Nephron (organoid): ENCODE data around the gene COL6A1.

Experiments used
- H3K27ac Mint-ChIP-seq, 3 experiments: 2 replicates each; pipeline ENCODE4 v1.8.0; 2020; ENCODE audit warnings: mixed read lengths in 3 of 3, mild to moderate bottlenecking in 2 of 3, moderate library complexity in 1 of 3
- H3K27me3 Mint-ChIP-seq: 2 replicates; pipeline ENCODE4 v1.8.0; 2021; ENCODE audit warnings: low read depth, mild to moderate bottlenecking, moderate library complexity, mixed read lengths
- H3K36me3 Mint-ChIP-seq: 2 replicates; pipeline ENCODE4 v1.8.0; 2020; ENCODE audit warnings: low read depth, mixed read lengths
- H3K4me1 Mint-ChIP-seq: 2 replicates; pipeline ENCODE4 v1.8.0; 2020; ENCODE audit warnings: mixed read lengths
- H3K4me3 Mint-ChIP-seq, 3 experiments: 2 replicates each; pipeline ENCODE4 v1.8.0; 2020; ENCODE audit warnings: mild to moderate bottlenecking in 3 of 3, mixed read lengths in 3 of 3, moderate library complexity in 2 of 3
- H3K9me3 Mint-ChIP-seq: 2 replicates; pipeline ENCODE4 v1.8.0; 2020; ENCODE audit warnings: mixed read lengths
- TF ChIP-seq, protein P1 (sequence below), 3 experiments: fragments of 200-600 bp; sonication (generic); IDR thresholded peaks; one replicate each; pipeline ENCODE4 v1.5.0; 2021; ENCODE audit warnings: antibody characterized with exemption in 3 of 3; ENCODE audit not compliant: unreplicated experiment in 3 of 3

Gene COL6A1

DNA sequence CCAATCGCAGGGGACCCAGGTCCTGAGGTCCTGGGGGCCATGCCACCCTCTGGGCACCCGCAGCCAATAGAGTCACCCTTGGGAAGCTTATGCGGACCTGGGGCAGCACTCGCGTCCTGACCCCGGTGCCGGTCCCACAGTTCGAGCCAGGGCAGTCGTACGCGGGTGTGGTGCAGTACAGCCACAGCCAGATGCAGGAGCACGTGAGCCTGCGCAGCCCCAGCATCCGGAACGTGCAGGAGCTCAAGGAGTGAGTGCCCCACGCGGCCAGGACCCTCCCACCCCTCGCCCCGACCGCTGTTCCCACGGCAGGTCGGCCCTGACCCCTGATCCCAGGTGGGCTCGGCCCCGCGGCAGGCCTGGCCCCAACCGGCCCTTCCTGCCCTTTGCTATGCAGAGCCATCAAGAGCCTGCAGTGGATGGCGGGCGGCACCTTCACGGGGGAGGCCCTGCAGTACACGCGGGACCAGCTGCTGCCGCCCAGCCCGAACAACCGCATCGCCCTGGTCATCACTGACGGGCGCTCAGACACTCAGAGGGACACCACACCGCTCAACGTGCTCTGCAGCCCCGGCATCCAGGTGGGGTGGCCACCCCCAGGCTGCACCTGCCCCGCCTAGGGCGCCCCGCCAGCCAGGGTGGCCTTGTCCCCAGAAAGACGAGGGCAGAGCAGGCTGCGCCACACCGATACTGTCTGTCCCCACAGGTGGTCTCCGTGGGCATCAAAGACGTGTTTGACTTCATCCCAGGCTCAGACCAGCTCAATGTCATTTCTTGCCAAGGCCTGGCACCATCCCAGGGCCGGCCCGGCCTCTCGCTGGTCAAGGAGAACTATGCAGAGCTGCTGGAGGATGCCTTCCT is 20.5 kb downstream of the COL6A1 start:
- Mint-ChIP-seq H3K4me3 (no peak overlapping the region), H3K4me1 (no peaks in the 10 kb centered on the region), H3K9me3 (peaks cover 2% of the 10 kb centered on the region), H3K27ac (no peak overlapping the region), H3K27me3 (no peaks in the 10 kb centered on the region), H3K36me3 (peaks cover 24% of the 10 kb centered on the region)
- TF ChIP-seq, protein P1, sequence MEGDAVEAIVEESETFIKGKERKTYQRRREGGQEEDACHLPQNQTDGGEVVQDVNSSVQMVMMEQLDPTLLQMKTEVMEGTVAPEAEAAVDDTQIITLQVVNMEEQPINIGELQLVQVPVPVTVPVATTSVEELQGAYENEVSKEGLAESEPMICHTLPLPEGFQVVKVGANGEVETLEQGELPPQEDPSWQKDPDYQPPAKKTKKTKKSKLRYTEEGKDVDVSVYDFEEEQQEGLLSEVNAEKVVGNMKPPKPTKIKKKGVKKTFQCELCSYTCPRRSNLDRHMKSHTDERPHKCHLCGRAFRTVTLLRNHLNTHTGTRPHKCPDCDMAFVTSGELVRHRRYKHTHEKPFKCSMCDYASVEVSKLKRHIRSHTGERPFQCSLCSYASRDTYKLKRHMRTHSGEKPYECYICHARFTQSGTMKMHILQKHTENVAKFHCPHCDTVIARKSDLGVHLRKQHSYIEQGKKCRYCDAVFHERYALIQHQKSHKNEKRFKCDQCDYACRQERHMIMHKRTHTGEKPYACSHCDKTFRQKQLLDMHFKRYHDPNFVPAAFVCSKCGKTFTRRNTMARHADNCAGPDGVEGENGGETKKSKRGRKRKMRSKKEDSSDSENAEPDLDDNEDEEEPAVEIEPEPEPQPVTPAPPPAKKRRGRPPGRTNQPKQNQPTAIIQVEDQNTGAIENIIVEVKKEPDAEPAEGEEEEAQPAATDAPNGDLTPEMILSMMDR (IDR thresholded peaks at IDR 0.05; ENCODE audit: unreplicated experiment in 3 of 3) = no peak

DNA sequence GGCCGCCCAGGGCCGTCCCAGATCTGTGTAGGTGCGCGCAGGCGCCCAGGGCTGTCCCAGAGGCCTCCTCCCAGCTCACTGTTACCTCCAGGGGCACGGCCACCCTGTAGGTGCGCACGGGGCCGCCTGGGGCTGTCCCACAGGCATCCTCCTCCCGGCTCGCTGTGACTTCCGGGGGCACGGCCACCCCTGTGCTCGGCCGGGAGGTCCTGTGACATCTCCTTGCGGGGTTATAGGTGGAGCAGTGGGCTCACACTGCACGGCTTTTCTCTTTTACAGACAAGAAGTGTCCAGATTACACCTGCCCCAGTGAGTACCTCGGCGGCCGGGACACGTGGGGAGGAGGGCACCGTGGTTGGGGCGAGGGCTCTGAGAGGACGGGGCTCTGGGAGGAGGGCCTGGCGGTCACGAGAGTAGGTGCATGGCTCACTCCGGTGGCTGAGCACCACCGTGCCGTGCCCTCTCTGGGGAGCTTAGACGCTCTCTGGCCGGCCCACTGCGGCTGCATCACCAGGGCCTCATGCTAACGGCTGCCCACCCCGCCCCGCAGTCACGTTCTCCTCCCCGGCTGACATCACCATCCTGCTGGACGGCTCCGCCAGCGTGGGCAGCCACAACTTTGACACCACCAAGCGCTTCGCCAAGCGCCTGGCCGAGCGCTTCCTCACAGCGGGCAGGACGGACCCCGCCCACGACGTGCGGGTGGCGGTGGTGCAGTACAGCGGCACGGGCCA is 21.4 kb downstream of the COL6A1 start:
- Mint-ChIP-seq H3K27ac (no peak overlapping the region), H3K4me3 (no peak overlapping the region), H3K36me3 (peaks cover 24% of the 10 kb centered on the region), H3K4me1 (no peaks in the 10 kb centered on the region), H3K27me3 (no peaks in the 10 kb centered on the region), H3K9me3 (peaks cover 2% of the 10 kb centered on the region)
- TF ChIP-seq, protein P1 (IDR thresholded peaks at IDR 0.05; ENCODE audit: unreplicated experiment in 3 of 3) = no peak

DNA sequence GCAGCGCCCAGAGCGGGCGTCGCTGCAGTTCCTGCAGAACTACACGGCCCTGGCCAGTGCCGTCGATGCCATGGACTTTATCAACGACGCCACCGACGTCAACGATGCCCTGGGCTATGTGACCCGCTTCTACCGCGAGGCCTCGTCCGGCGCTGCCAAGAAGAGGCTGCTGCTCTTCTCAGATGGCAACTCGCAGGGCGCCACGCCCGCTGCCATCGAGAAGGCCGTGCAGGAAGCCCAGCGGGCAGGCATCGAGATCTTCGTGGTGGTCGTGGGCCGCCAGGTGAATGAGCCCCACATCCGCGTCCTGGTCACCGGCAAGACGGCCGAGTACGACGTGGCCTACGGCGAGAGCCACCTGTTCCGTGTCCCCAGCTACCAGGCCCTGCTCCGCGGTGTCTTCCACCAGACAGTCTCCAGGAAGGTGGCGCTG is 22.0 kb downstream of the COL6A1 start:
- no peaks in the 10 kb centered on the region for H3K27me3 Mint-ChIP-seq
- H3K9me3 Mint-ChIP-seq = peaks cover 4% of the 10 kb centered on the region
- H3K4me3 Mint-ChIP-seq = no peak overlapping the region
- no peaks in the 10 kb centered on the region for H3K4me1 Mint-ChIP-seq
- H3K27ac Mint-ChIP-seq = no peak overlapping the region
- TF ChIP-seq, protein P1 (IDR thresholded peaks at IDR 0.05; ENCODE audit: unreplicated experiment in 3 of 3) = no peak
- H3K36me3 Mint-ChIP-seq = peaks cover 19% of the 10 kb centered on the region

DNA sequence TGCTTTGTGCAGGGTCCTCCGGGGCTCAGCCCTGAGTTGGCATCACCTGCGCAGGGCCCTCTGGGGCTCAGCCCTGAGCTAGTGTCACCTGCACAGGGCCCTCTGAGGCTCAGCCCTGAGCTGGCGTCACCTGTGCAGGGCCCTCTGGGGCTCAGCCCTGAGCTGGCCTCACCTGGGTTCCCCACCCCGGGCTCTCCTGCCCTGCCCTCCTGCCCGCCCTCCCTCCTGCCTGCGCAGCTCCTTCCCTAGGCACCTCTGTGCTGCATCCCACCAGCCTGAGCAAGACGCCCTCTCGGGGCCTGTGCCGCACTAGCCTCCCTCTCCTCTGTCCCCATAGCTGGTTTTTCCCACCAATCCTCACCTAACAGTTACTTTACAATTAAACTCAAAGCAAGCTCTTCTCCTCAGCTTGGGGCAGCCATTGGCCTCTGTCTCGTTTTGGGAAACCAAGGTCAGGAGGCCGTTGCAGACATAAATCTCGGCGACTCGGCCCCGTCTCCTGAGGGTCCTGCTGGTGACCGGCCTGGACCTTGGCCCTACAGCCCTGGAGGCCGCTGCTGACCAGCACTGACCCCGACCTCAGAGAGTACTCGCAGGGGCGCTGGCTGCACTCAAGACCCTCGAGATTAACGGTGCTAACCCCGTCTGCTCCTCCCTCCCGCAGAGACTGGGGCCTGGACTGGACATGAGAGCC is 22.7 kb downstream of the COL6A1 start:
- H3K4me1 Mint-ChIP-seq = peaks cover under 1% of the 10 kb centered on the region
- H3K4me3 Mint-ChIP-seq = no peak overlapping the region
- H3K27me3 Mint-ChIP-seq = no peaks in the 10 kb centered on the region
- peaks cover 4% of the 10 kb centered on the region for H3K9me3 Mint-ChIP-seq
- TF ChIP-seq, protein P1 (IDR thresholded peaks at IDR 0.05; ENCODE audit: unreplicated experiment in 3 of 3) = no peak
- peaks cover 15% of the 10 kb centered on the region for H3K36me3 Mint-ChIP-seq
- H3K27ac Mint-ChIP-seq = peak overlapping the region in 2 of 3 experiments; percentile 3 to 15

DNA sequence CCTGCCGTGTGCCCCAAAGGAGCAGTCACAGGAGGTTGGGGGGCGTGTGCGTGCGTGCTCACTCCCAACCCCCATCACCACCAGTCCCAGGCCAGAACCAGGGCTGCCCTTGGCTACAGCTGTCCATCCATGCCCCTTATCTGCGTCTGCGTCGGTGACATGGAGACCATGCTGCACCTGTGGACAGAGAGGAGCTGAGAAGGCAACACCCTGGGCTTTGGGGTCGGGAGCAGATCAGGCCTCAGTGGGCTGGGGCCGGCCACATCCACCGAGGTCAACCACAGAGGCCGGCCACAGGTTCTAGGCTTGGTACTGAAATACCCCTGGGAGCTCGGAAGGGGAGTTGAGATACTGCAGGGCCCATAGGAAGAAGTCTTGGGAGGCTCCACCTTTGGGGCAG is 23.5 kb downstream of the COL6A1 start:
- TF ChIP-seq, protein P1 (IDR thresholded peaks at IDR 0.05; ENCODE audit: unreplicated experiment in 3 of 3) = no peak
- H3K4me1 Mint-ChIP-seq = peaks cover 6% of the 10 kb centered on the region
- H3K27me3 Mint-ChIP-seq = peaks cover 5% of the 10 kb centered on the region
- peaks cover 14% of the 10 kb centered on the region for H3K36me3 Mint-ChIP-seq
- H3K27ac Mint-ChIP-seq = peak overlapping the region; percentile 3 to 62 (median 15)
- peaks cover 9% of the 10 kb centered on the region for H3K9me3 Mint-ChIP-seq
- H3K4me3 Mint-ChIP-seq = no peak overlapping the region
